Neural progenitor cell (in vitro differentiated cells): Measurements from ENCODE around the gene CELA3B.

Source experiments
- EZH2 ChIP-seq: fragments of 200-600 bp; sonication (generic); IDR thresholded peaks from 2 replicates; pipeline ENCODE4 v1.6.1; 2017; ENCODE audit warnings: antibody characterized with exemption, mild to moderate bottlenecking, moderate library complexity
- EZH2phosphoT487 ChIP-seq: fragments of 200-600 bp; sonication (generic); IDR thresholded peaks from 2 replicates; pipeline ENCODE4 v1.6.1; 2017; ENCODE audit warnings: antibody characterized with exemption

GRCh38 chr1:21935891-21936365 lies 40.9 kb upstream of the CELA3B start:
- TF ChIP-seq EZH2phosphoT487 = no peak
- TF ChIP-seq EZH2 = no peak
